Heart right ventricle (tissue), 16 donors: ENCODE results near the gene CHMP4A. TPM values are rescaled to one million over a fixed set of nuclear protein-coding genes. Genes with fewer than 3 reads are reported as not detected.

Experiments
- ATAC-seq, 8 donors: fragments of 200-7000 bp; cut with Tn5 transposase; one replicate each; pipeline ENCODE4 v1.9.1; 2020; ENCODE audit warnings: mild to moderate bottlenecking in 8 of 8, moderate library complexity in 8 of 8, moderate number of reproducible peaks in 1 of 8
- DNase-seq, 2 donors: peaks; one replicate each; pipeline ENCODE4 v3.0.0-alpha.2; 2020
- H3K27ac ChIP-seq, 10 donors: fragments of 200-600 bp; sonication (generic) in 2 of 10; one replicate each; pipeline versions ENCODE4 v1.5.0 to v1.8.0; 2020 to 2022; ENCODE audit warnings: mild to moderate bottlenecking in 3 of 10
- H3K27me3 ChIP-seq, 7 donors: fragments of 200-600 bp; one replicate each; pipeline ENCODE4 v1.8.0; 2021 to 2022; ENCODE audit warnings: mild to moderate bottlenecking in 2 of 7
- H3K36me3 ChIP-seq, 9 donors: fragments of 200-600 bp; sonication (generic) in 1 of 9; one replicate each; pipeline versions ENCODE4 v1.5.0 to v1.8.0; 2020 to 2022; ENCODE audit warnings: mild to moderate bottlenecking in 2 of 9
- H3K4me1 ChIP-seq, 9 donors: fragments of 200-600 bp; sonication (generic) in 1 of 9; one replicate each; pipeline versions ENCODE4 v1.5.0 to v1.8.0; 2020 to 2022; ENCODE audit warnings: mild to moderate bottlenecking in 4 of 9
- H3K4me3 ChIP-seq, 10 donors: fragments of 200-600 bp; sonication (generic) in 2 of 10; one replicate each; pipeline versions ENCODE4 v1.5.0 to v1.8.0; 2020 to 2022; ENCODE audit warnings: mild to moderate bottlenecking in 7 of 10, moderate library complexity in 2 of 10
- H3K9me3 ChIP-seq, 11 donors: fragments of 200-600 bp in 10 of 11; sonication (generic) in 2 of 11; one replicate each; pipeline versions ENCODE4 v1.5.0 to v1.8.0; 2013 to 2022; ENCODE audit warnings: mild to moderate bottlenecking in 2 of 11, control low read depth in 1 of 11, moderate library complexity in 1 of 11
- WGBS, 2 donors: extraction: QIAGEN DNeasy Blood & Tissue Kit; methylation state at CpG; one replicate each; pipeline ENCODE4 v1.1.7; 2013; ENCODE audit warnings: inconsistent platforms in 1 of 2; 5-methylcytosine and 5-hydroxymethylcytosine counted together
- intact Hi-C, 10 donors: fragments of 100-400 bp; cut with DNase I; formaldehyde crosslinking; loops; one replicate each; pipeline versions ENCODE4 v1.11.1 to v1.14.2; 2022
- polyA plus RNA-seq, 2 donors: library from polyadenylated mRNA; stranded (reverse); fragments of 200-250 nt; gene quantifications; one replicate each; pipeline ENCODE4 v1.2.3, GENCODE V29; 2013
- total RNA-seq, 10 donors: library from RNA; stranded (reverse); fragmentation: NEBNext Ultra II Directional in 3 of 10; extraction: Animal tissue kit (Norgen Biotek cat#: 25700) in 3 of 10; gene quantifications; one replicate each; pipeline versions ENCODE4 v1.2.1 to v1.2.4, GENCODE V29; 2021 to 2023
- TF ChIP-seq, protein P1 (sequence below), 9 donors: fragments of 200-600 bp; sonication (generic) in 2 of 9; IDR thresholded peaks; one replicate each; pipeline versions ENCODE4 v1.5.0 to v1.8.0; 2021 to 2022; ENCODE audit warnings: antibody characterized with exemption in 9 of 9, mild to moderate bottlenecking in 5 of 9, moderate library complexity in 1 of 9
- donor health status: Arrhythmogenic right ventricular cardiomyopathy.
- donor health status: ischemic (EF 13 %, LVEDD 7.1; RV severe dilation, severe dysfunction).
- donor health status: healthy with polysubstance abuse.
- donor health status: DM: no; HTN: yes; CAD: no.
- donor health status: DM: no; HTN: no; CAD: no.
- donor health status: ischemic (EF 25% LVEDD 6.9; RV normal size, moderate dysfunction).
- donor health status: ischemic (EF 25% LVEDD 5.7; RV mildly dilated, moderate dysfunction).
- donor health status: healthy.
- donor health status: DM: yes; HTN: yes; CAD: no.
- donor health status: Ischemic cardiomyopathy.
- donor health status: ischemic (EF 35%, LVEDD 5.7; RV mildly dilated, moderate dysfunction).
- donor health status: nonischemic (EF 11% LVEDD 7.7; RV severe dilation, severe dysfunction).
- donor health status: DM: yes; HTN: yes; CAD: no.
- donor health status: PGD.
- donor health status: ischemic (EF 29% LVEDD 5.4; RV normal size, mild dysfunction).
- donor health status: nonischemic (EF 23%, LVEDD 6.1; RV moderate dilation, normal function).

The CHMP4A gene
- total and polyA plus RNA-seq, 12 donors, result 23.4 to 80.8 (median 30.3) TPM

DNA sequence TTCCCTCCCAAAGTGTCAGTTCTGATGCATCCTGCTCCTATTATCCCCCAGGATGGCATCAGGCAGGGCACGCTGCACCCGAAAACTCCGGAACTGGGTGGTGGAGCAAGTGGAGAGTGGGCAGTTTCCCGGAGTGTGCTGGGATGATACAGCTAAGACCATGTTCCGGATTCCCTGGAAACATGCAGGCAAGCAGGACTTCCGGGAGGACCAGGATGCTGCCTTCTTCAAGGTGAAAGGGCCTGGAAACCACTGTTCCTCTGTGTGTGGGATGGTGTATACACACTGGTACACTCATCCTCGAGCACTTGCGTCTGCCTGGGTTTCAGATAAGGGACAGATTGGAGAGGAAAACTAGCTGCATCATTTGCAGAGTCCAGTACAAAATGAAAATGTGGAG, 51.2 kb downstream of the CHMP4A start:
- TF ChIP-seq, protein P1, sequence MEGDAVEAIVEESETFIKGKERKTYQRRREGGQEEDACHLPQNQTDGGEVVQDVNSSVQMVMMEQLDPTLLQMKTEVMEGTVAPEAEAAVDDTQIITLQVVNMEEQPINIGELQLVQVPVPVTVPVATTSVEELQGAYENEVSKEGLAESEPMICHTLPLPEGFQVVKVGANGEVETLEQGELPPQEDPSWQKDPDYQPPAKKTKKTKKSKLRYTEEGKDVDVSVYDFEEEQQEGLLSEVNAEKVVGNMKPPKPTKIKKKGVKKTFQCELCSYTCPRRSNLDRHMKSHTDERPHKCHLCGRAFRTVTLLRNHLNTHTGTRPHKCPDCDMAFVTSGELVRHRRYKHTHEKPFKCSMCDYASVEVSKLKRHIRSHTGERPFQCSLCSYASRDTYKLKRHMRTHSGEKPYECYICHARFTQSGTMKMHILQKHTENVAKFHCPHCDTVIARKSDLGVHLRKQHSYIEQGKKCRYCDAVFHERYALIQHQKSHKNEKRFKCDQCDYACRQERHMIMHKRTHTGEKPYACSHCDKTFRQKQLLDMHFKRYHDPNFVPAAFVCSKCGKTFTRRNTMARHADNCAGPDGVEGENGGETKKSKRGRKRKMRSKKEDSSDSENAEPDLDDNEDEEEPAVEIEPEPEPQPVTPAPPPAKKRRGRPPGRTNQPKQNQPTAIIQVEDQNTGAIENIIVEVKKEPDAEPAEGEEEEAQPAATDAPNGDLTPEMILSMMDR (IDR thresholded peaks at IDR 0.05), result no peak
- DNase-seq (no peak), ATAC-seq (peak in 5 of 8 donors; percentile 1 to 15 (median 5))
- H3K4me3 ChIP-seq, result peak overlapping the region; percentile 50 to 89 (median 66)
- no peaks in the 10 kb centered on the region for H3K27me3 ChIP-seq
- no peaks in the 10 kb centered on the region for H3K9me3 ChIP-seq
- peaks cover 10 to 88% (median 52%) of the 10 kb centered on the region in 9 donors for H3K36me3 ChIP-seq
- WGBS, 2 donors, result 38 to 39% methylated on average over 8 of the region's 8 CpGs
- peak overlapping the region; percentile 92 to 100 (median 96) for H3K27ac ChIP-seq
- peaks cover 9 to 60% (median 27%) of the 10 kb centered on the region in 9 donors for H3K4me1 ChIP-seq
- intact Hi-C loops, result loop anchor here in 1 of 10 donors (5.0 kb wide), 1 partner anchor 50 kb away; the partner anchor contains the start of genes DCAF11 and NRL

DNA sequence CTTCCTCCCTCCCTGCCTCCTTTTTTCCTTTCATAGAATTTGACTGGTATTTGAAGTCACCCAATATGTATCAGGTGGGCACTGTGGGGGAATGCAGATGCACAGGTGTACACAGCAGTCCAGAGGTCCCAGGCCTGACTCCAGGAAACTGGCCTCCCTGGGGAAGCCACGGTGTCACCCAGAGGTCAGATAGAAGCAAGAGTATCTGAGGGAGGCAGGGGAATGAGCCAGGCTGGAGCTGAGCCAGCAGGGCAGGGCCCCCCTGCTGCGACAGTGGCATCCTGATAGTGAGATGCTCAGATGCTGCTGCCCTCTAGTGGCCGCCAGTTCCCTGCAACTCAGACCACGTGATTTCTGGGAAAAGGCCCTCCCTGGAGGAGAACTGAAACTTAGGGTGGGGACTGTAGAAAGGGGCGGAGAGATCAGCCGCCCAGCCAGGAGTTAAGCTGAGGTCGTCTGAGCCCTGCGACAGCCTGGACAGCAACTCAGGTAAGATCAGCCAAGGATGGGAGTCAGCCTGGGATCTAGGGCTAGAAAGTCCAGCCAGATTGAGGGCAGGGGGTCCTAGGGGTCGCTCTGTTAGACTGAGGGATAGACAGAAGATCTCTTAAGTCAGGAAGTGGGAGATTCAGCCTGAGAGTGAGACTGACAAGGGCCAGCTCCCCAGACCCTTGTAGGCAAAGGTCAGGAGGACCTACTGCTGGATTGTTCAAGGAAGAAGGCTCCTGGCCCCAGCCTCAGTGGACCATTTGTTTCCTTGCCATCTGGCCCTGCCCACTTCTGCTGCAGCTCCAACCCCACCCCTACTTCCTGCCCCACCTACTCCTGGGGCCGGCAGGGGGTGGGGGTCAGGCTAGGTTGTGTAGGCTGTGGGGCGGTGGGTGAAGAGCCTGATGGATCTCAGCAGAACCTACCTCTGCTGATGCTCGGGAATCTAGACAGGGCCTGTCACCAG, 52.2 kb downstream of the CHMP4A start, which contains the start of gene IRF9:
Gene IRF9 (plus strand): TSS at position 416 of the 955 bp plus-strand sequence. CDS start 880 bp downstream, outside the sequence.
- ATAC-seq, result peak; percentile 89 to 97 (median 96)
- H3K9me3 ChIP-seq, result no peaks in the 10 kb centered on the region
- DNase-seq, result peak; percentile 96 to 97
- no peaks in the 10 kb centered on the region for H3K27me3 ChIP-seq
- intact Hi-C loops, result loop anchor here in 2 of 10 donors (2.0 to 5.0 kb wide), 3 partner anchors 14 to 102 kb away; partner anchors contain the start of genes DCAF11 (in 1 of the 2), NRL (in 1 of the 2), PSME2 (in 1 of the 2) and RNF31 (in 1 of the 2)
- WGBS, 2 donors, result 2 to 3% methylated on average over 12 of the region's 12 CpGs
- H3K27ac ChIP-seq, result peak within 1 kb of the TSS; percentile 92 to 100 (median 96)
- peaks cover 9 to 50% (median 27%) of the 10 kb centered on the region in 9 donors for H3K4me1 ChIP-seq
- H3K36me3 ChIP-seq, result peaks cover 10 to 88% (median 56%) of the 10 kb centered on the region in 9 donors
- TF ChIP-seq, protein P1 (IDR thresholded peaks at IDR 0.05), result peak; percentile 90 to 98 (median 92)
- H3K4me3 ChIP-seq, result peak within 1 kb of the TSS; percentile 50 to 89 (median 66)

DNA sequence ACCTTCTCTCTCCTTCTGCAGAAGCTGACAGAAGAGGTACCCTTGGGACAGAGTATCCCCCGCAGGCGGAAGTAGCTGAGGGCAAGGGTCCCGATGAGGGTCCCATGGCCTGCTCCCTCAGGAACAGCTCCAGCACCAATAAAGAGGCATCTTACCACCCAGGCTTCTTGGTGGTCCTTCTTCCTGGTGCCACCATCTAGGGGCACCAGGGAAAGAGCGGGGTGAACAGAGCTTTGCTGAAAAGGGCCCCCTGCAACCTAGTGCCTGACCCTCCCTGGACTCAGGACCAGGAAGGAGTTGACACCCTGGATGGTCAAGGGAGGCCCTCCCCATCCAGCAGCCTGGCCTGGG, 52.8 kb downstream of the CHMP4A start:
- Histone ChIP-seq H3K27me3 (no peaks in the 10 kb centered on the region), H3K4me1 (peaks cover 9 to 44% (median 27%) of the 10 kb centered on the region in 9 donors), H3K4me3 (peak overlapping the region in 2 of 10 donors; percentile 63 to 89), H3K9me3 (no peaks in the 10 kb centered on the region), H3K27ac (peak overlapping the region; percentile 92 to 100 (median 96)), H3K36me3 (peaks cover 6 to 88% (median 57%) of the 10 kb centered on the region in 9 donors)
- TF ChIP-seq, protein P1 (IDR thresholded peaks at IDR 0.05), result no peak
- peak in 1 of 8 donors; percentile 18 for ATAC-seq
- WGBS, 2 donors, result 87 to 89% methylated on average over 4 of the region's 4 CpGs
- intact Hi-C loops, result loop anchor here in 2 of 10 donors (2.0 to 5.0 kb wide), 3 partner anchors 14 to 102 kb away; partner anchors contain the start of genes DCAF11 (in 1 of the 2), NRL (in 1 of the 2), PSME2 (in 1 of the 2) and RNF31 (in 1 of the 2)
- no peak for DNase-seq
